Measurements from ENCODE around the gene SPDYE16.

GRCh38 chr7:76515999-76516443 is 27.1 kb downstream of the SPDYE16 start:
- no peak for TF ChIP-seq EZH2phosphoT487 (IDR thresholded peaks at IDR 0.05; ENCODE audit: insufficient read depth, low read depth)
- TF ChIP-seq EZH2 (IDR thresholded peaks at IDR 0.05; ENCODE audit: insufficient read depth, poor library complexity, severe bottlenecking): no peak

Data from GM23248 (cell line).